NT2/D1 (cell line): ENCODE data around the gene TMEM205.

Experiments used
- SUZ12 ChIP-seq: IDR thresholded peaks from 2 replicates; pipeline ENCODE4 v1.6.1; 2011; ENCODE audit not compliant: insufficient read length, insufficient read depth; ENCODE audit errors: extremely low read depth
- ZNF274 ChIP-seq: IDR thresholded peaks from 2 replicates; pipeline ENCODE4 v1.6.1; 2011; ENCODE audit warnings: mild to moderate bottlenecking, low read depth, low read length

- TF ChIP-seq ZNF274 (no peak), SUZ12 (no peak)
Observed at GRCh38 chr19:11304936-11305335, 41.1 kb downstream of the TMEM205 start.
